Stimulated activated CD8-positive, alpha-beta memory T cell treated with anti-CD3 and anti-CD28 coated beads, Interleukin-15, amount 100 ng/mL, for 1 hour (primary cell): ENCODE results near the gene PRKAR1B.
"Not testable (repeated sequence)": the region's sequence is repeated elsewhere in the genome, so short reads cannot be mapped to it uniquely, and the experiment has no call there.

Experiments used
- DNase-seq: peaks from one replicate; pipeline ENCODE4 v3.0.0-alpha.2; 2020; ENCODE audit warnings: low read depth

PRKAR1B gene

DNA sequence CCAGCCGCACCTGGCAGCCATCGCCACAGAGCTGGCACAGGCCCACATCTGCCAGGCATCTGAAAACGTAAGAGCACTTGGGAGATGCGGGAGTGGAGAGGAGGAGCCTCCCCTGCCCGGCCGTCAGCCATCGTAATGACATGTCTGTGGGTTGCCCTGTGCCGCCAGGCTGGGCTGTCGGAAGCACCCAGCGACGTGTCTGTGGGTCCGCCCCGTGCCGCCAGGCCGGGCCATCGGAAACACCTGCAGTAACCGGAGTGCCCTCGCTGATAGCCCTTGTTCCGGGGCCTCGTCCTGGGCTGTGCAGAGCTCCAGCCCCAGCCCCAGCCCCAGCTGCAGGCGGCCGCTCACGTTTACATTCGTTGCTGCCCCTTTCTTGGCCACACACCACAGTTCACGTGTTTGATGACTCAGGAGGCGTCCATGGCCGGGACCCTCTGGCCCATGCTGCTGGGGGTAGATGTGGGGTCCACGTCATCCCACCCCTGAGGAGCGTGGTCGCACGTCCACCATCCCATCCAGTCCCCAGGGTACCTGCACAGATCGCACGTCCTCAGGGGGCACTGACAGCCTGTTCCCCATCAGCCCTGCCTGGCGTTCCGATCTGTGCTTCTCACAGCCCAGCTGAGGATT is 30.0 kb upstream of the PRKAR1B start:
- DNase-seq = no peak

DNA sequence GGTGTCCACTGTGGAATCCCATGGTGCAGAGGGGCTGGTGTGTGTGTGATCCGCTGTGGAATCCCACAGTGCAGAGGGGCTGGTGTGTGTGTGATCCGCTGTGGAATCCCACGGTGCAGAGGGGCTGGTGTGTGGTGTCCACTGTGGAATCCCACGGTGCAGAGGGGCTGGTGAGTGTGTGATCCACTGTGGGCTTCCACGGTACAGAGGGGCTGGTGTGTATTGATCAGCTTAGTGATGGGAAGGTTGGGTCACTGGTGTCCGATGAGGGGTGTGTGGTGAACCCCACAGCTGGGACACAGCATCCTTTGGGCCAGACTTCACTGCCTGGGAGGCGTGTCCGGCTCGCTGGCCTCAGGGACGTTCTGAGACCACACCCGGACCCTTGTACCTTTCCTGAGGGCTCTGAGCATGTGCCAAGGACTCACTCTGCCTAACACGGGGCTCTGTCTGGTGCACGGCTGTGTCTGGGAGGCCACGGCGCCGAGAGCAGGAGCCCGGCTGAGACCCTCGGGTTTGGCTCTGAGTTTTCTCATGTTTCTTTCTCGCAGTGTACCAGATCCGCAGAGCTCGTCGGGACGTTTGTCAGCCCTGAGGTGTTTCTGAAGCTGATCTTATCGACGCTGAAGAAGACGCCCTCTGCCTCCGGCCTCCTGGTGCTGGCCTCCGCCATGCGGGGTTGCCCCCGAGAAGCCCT is 29.3 kb upstream of the PRKAR1B start:
- DNase-seq = no peak

DNA sequence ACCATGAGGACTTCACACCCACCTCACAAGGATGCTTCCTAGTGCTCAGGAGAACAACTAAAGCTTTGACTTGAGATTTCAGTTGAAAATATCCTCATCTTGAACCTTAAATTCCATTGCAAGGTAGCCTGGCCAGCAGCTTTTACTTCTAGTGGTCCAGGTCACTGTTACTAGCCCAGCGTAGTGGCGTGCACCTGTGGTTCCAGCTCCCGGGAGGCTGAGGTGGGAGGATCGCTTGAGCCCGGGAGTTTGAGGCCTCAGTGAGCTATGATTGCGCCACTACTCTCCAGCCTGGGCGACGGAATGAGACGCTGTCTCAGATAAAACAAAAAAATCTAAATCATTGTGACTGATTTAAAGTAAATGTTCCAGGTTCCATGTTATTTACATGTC is 28.3 kb upstream of the PRKAR1B start:
- no peak for DNase-seq

DNA sequence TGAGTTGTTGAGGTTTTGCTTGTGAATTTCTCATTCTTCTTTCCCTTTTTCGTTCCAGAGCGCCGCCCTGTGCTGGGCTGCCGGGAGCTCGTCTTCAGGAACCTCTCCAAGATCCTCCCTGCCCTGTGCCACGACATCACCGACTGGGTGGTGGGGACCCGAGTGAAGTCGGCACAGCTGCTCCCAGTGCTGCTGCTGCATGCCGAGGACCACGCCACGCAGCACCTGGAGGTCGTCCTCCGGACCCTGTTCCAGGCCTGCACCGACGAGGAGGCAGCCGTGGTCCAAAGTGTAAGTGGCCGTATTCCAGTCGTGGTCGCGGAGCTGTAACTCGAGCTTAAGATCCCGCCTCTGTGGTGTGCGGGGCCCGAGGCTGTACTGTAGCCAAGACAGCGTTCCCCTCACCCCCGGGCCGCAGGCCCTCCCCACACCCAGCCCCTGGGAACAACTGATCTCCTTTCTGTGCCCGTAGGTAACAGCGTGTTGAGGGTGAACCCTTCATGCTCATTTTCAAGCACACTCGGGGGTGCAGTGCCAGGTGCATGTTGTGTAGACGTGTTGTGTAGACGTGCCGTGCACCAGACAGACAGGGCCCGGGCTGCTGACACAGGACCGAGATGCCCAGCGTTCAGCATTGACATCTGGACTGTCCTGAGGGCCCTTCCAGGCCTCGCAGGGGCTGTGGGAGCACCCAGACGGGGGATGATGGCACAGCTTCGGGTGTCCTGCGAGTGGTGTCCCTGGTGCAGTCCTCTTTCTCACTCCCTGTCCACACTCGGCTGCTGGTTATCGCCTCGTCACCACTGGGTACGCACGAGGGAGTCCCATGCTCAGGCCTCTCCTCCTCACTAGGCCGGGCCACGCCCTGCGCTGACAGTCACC is 27.7 kb upstream of the PRKAR1B start:
- no peak for DNase-seq

DNA sequence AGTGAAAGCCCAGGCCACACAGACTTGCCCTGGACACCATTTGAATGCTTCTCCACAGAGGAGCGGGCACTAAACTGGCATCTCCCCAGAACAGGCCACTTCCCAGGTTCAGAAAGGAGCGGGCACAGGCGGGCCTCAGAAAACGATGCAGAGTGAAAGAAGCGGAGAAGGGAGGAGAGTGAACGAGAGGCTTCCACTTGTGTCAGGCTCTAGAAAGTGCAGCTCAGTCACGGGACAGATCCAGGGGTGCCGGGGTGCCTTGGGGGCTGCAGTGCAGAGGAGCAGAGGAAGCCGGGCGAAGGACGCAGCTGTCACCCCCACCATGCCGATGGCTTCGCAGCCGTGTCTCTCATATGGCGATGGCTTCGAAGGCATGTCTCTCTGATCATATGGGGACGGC is 26.1 kb upstream of the PRKAR1B start:
- no peak for DNase-seq

DNA sequence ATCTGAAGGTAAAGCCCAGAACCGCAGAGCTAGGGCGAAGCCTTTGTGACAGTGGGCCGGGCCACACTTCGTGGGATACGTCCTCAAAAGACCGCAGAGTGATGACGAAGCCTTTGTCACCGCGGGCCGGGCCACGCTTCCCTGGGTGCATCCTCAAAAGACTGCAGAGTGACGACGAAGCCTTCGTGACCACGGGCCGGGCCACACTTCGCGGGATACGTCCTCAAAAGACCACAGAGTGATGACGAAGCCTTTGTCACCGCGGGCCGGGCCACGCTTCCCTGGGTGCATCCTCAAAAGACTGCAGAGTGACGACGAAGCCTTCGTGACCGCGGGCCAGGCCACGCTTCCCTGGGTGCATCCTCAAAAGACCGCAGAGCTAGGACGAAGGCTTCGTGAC is 25.2 kb upstream of the PRKAR1B start:
- DNase-seq = not testable (repeated sequence)

DNA sequence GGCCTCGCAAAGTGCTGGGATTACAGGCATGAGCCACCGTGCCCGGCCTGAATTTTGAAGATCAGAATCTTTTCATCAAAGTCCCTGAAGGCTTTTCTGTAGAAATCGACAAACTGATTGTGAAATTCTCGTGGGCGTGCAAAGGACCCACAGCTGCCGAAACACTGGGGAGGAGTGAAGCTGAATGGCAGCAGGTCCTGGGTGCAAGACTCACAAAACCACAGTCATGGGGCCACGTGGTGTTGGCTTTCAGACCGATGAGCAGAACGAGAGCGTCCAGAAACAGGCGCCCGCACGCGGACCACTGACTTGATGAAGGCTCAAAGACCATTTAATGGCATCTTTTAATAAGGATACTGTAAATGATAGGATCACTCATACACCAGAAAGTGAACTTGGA is 24.7 kb upstream of the PRKAR1B start:
- DNase-seq = no peak

DNA sequence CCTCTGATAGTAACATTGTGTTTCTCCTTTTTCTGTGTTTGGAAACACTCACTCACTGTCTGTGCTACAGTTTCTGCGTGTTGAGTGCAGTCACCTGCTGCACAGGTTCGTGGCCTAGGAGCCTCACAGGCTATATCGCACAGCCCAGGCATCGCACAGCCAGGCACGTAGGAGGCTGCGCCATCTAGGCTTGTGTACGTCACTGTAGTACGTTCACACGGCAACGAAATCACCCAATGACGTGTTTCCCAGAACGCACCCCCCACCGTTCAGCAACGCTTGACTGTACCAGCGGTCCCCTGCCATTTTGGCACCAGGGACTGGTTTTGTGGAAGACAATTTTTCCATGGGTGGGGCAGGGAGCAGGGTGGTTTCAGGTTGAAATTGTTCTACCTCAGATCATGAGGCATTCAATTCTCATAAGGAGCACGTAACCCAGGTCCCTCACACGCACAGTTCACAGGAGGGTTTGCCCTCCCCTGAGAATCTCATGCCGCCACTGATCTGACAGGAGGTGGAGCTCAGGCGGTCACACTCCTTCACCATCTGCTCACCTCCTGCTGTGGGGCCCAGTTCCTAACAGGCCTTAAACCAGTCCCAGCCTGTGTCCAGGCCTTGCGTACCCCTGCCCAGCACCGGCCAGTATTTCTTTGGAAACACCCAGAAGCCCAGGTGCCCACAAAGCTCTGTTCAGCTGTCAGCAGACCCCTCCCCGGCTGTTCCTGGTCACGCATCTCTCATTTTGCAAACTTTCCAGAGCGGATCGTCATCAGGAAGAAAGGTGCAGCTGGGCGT is 23.2 kb upstream of the PRKAR1B start:
- DNase-seq = no peak

DNA sequence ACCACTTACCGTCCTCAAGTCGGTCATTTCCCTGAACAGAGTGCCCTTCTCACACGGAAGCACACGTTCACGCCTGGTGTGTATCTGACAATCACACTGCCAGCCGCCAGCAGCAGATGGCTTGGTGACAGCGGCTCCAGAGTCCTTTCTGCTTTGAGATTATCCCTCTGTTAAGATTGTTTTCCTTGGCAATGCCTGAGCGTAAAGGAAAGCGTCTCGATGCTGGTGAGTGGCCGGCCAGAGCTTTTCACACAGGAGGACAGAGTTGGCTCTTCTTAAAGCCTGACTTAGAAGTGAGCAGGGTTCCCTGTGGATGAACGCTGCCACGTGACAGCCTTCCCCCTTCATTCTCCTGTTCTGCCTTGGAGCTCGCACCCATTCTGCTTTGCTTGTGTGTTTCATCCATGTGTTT is 22.1 kb upstream of the PRKAR1B start:
- no peak for DNase-seq

DNA sequence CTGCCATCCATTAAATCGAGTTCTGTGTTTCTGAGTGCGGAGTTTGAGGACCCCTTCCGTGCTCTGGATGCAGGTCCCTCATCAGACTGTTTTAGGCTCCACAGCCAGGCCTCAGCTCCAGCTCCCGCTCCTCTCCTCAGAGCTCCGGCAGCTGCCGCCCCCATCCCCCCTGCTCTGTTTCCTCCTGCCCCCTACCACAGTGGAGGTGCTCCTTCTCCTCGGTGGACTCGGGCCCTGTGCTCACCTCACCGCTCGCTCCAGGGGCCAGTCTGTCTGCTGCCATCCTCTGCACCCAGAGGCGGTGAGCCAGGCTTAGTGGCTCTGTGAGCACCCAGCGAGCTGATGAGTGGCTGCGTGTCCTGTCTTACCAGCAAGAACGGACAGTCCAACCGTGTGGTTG is 21.4 kb upstream of the PRKAR1B start:
- no peak for DNase-seq

DNA sequence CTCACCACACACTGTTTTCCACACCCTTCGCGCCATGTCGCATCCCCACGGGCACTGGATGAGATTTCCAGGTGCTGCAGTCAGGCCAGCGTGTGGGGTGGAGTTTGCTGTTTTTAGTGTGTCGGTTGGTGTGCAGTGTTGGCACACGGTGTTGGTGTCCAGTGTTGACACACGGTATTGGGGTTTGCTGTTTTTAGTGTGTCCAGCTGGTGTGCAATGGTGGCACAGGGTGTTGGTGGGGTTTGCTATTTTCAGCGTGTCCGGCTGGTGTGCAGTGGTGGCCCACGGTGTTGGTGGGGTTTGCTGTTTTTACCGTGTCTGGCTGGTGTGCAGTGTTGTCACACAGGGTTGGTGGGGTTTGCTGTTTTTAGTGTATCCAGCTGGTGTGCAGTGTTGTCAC is 20.1 kb upstream of the PRKAR1B start:
- no peak for DNase-seq

DNA sequence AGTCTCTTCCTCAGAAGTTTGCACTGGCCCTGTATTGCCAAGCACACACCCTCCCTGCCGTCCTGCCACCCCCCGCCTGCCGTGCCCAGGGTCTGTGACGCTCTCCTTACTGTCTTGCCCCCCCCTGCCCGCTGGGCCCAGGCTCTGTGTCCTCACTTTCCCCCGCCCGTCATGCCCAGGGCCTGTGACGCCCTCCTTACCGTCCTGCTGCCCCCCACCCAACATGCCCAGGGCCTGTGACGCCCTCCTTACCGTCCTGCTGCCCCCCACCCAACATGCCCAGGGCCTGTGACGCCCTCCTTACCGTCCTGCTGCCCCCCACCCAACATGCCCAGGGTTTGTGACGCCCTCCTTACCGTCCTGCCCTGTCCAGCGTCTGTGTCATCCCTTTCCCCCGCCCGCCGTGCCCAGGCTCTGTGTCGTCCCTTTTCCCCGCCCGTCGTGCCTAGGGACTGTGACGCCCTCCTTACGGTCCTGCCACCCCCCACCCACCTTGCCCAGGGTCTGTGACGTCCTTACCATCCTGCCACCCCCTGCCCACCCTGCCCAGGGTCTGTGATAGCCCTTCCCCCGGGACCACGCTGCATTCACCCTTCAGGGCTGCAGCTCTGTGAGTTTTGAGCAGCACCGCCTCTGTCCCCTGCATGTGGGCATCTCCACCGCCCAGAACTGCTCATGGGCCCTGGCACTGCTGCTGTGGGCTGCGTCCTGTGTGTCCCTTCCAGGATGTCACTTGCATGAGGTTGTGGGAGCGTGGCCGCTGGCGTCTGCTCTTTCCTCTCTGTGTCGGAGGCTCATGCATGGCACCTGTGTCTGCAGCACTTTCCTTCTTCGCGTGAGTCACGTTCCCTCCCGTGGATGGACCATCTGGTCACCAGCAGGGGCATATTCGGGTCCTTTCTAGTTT is 19.3 kb upstream of the PRKAR1B start:
- no peak for DNase-seq

DNA sequence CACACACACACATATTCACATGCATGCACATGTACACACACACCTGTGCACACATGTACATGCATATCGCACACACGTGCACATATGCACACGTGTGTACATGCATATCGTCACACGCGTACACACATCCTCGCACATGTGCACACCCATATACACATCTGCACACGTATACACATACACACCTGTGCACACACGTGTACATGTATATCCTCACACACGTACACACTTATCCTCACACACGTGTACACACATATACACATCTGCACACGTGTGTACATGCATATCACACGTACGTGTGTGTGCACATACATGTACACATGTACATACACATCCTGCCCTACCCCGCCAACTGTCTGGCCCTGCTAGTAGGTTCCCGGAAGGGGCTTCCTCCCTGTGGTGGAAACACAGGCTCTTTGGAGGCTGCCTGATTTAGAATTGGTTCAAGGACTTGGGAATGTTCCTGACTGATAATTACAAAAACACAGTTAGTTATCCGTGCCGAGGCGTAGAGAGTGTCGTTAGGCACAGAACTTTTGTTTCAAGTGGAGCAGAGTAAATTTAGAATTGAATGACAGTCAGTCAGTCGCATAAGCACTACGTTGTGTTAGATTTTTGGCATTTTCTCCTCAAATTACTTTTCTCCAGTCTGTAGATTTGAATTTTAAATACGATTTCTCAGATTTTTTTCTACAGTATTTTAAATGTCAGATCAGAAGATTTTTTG is 18.5 kb upstream of the PRKAR1B start:
- DNase-seq = no peak

DNA sequence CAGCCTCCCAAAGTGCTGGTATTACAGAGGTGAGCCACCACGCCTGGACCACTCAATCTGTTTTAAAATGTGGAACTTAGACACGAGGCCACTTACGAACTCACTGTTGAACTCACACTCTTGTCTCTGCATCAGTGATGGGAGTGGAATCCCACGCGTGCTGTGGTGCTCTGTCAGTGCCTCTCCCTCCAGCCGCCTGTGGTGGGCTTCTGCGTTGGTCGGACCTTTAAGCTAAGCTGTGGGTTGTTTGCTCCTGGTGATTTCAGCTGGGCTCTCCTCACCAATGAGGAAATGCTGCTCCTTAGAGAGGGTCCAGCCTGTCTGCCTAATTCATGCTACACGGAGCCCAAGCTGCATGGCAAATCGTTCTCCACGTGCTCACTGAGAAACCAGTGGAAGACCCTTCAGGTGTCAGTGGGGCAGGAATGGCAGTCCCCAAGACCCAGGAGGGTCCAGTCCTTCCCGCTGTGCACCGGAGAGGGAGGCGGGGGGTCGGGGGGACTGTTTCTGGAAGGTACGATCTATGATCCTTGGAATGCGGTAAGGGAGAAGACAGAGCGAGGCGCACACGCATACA is 17.9 kb upstream of the PRKAR1B start:
- DNase-seq = no peak

DNA sequence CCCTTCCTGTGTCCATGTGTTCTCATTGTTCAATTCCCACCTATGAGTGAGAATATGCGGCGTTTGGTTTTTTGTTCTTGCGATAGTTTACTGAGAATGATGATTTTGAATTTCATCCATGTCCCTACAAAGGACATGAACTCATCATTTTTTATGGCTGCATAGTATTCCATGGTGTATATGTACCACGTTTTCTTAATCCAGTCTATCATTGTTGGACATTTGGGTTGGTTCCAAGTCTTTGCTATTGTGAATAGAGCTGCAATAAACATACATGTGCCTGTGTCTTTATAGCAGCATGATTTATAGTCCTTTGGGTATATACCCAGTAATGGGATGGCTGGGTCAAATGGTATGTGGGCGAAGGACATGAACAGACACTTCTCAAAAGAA is 17.0 kb upstream of the PRKAR1B start:
- not testable (repeated sequence) for DNase-seq

DNA sequence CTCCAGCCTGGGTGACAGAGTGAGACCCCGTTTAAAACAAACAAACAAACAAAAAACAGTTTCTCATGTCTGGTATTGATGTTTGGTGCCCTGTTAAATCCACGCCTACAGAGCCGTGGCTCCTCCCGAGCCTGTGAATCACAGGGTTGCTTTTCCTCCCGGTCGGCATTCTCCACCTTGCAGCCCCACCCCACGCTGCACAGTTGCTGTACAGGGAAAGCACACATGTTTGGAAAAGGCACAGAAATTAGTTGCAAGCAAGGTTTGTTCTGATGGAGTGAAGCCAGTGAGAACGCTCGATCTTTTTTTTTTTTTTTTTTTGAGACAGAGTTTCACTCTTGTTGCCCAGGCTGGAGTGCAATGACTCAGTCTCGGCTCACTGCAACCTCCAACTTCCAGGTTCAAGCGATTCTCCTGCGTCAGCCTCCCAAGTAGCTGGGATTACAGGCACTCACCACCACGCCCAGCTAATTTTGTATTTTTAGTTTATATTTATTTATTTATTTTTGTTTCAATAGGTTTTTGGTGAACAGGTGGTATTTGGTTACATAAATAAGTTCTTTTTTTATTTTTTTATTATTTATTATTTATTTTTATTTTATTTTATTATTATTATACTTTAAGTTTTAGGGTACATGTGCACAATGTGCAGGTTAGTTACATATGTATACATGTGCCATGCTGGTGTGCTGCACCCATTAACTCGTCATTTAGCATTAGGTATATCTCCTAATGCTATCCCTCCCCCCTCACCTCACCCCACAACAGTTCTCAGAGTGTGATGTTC is 16.5 kb upstream of the PRKAR1B start:
- DNase-seq = not testable (repeated sequence)

DNA sequence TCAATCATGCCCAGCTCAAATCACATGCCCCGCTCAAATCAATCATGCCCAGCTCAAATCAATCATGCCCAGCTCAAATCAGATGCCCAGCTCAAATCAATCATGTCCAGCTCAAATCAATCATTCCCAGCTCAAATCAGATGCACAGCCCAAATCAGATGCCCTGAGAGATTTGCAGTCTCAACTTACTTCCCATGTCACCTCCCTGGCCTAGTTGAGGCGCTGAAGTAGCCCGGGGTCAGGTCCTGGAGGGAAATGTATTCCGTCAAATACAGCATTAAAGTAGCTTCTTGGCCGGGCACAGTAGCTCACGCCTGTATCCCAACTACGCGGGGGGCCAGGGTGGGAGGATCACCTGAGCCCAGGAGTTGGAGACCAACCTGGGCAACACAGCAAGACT is 15.7 kb upstream of the PRKAR1B start:
- DNase-seq = no peak

DNA sequence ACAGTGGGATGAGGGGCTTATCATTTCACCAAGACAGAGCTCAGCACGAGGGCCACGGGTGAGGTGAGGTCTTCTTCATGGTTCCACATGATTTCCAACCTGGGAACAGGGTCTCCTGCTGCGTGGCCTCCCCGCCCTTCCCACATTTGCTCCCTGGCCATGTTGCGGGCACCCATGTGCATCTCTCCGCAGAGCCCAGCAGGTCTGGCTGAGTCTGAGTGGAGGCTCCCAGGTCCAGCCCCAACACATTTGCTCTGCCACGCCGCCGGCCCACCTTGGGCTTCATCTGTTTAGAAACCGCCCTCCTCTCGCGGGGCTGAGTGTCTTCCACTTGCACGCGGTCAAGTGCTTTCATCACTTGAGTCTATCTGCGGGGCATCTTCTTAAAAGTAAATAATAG is 14.8 kb upstream of the PRKAR1B start:
- no peak for DNase-seq

DNA sequence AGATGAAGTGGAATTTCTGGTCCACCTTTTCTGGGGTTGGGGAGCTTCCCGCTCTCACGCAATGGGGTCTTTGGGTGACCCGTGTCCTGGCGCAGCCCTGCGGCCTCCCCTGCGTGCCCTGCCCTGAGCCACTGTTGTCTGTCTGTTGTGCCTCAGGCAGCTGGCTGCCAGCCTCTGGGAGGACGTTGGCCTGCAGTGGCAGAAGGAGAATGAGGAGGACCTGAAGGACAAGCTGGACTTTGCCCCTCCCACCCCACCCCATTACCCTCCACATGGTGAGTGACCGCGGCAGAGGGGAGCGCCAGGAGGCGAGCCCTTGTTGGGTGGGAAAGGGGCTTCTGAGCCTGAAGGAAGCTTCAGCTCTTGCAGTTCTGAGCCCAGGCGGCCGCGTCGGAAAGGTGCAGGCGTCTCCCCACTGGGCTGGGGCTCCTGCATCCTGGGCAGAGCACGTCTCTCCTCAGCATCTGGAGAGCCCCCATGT is 14.2 kb upstream of the PRKAR1B start:
- DNase-seq = no peak
